ENCODE results near the gene NEURL1B.

- TF ChIP-seq, protein P1, sequence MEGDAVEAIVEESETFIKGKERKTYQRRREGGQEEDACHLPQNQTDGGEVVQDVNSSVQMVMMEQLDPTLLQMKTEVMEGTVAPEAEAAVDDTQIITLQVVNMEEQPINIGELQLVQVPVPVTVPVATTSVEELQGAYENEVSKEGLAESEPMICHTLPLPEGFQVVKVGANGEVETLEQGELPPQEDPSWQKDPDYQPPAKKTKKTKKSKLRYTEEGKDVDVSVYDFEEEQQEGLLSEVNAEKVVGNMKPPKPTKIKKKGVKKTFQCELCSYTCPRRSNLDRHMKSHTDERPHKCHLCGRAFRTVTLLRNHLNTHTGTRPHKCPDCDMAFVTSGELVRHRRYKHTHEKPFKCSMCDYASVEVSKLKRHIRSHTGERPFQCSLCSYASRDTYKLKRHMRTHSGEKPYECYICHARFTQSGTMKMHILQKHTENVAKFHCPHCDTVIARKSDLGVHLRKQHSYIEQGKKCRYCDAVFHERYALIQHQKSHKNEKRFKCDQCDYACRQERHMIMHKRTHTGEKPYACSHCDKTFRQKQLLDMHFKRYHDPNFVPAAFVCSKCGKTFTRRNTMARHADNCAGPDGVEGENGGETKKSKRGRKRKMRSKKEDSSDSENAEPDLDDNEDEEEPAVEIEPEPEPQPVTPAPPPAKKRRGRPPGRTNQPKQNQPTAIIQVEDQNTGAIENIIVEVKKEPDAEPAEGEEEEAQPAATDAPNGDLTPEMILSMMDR (IDR thresholded peaks at IDR 0.05): no peak
- no peak for TF ChIP-seq POLR2A (IDR thresholded peaks at IDR 0.05)
- TF ChIP-seq EP300 (IDR thresholded peaks at IDR 0.05): no peak
Observed at GRCh38 chr5:172630986-172631385, 10.1 kb upstream of the NEURL1B start.

Data from tibial nerve (tissue), 4 donors.